H9 (cell line): ENCODE data around the gene SLC16A11. TPM values are rescaled to one million over a fixed set of nuclear protein-coding genes. Genes with fewer than 3 reads are reported as not detected.

Experiments
- total RNA-seq: library from RNA; stranded (reverse); gene quantifications from 2 replicates; pipeline ENCODE4 v1.2.1, GENCODE V29; 2021

The SLC16A11 gene
- total RNA-seq, 1 experiment from 2014 or later = 0.13 TPM

Other genes with a start within 250 kb of the SLC16A11 start
- gene TEKT1, start 212.4 kb downstream of the SLC16A11 start, total RNA-seq = not detected in 2 replicates
- gene ALOX12, start 48.0 kb downstream of the SLC16A11 start, total RNA-seq = 0.81 and 1.9 TPM in 2 replicates
- 161 and 167 TPM in 2 replicates for gene RNASEK, start 31.5 kb downstream of the SLC16A11 start, total RNA-seq
- 3.3 and 4.9 TPM in 2 replicates for gene BCL6B, start 21.0 kb downstream of the SLC16A11 start, total RNA-seq
- 6.1 and 6.8 TPM in 2 replicates for gene SLC16A13, start 8.1 kb downstream of the SLC16A11 start, total RNA-seq
- gene CLEC10A, start 36.2 kb upstream of the SLC16A11 start, total RNA-seq = not detected in 2 replicates
- gene ASGR2, start 70.7 kb upstream of the SLC16A11 start, total RNA-seq = not detected in 2 replicates
- gene ASGR1, start 135.3 kb upstream of the SLC16A11 start, total RNA-seq = 5.2 and 5.9 TPM in 2 replicates
- gene DLG4, start 175.7 kb upstream of the SLC16A11 start, total RNA-seq = 38.2 and 38.3 TPM in 2 replicates
- gene ACADVL, start 175.8 kb upstream of the SLC16A11 start, total RNA-seq = 272 and 283 TPM in 2 replicates
- gene DVL2, start 190.4 kb upstream of the SLC16A11 start, total RNA-seq = 82.9 and 84.1 TPM in 2 replicates
- gene PHF23, start 195.4 kb upstream of the SLC16A11 start, total RNA-seq = 105 and 110 TPM in 2 replicates
- gene GABARAP, start 198.4 kb upstream of the SLC16A11 start, total RNA-seq = 261 and 266 TPM in 2 replicates
- 134 and 141 TPM in 2 replicates for gene CTDNEP1, start 207.6 kb upstream of the SLC16A11 start, total RNA-seq
- gene ELP5, start 208.1 kb upstream of the SLC16A11 start, total RNA-seq = 46.5 and 49.6 TPM in 2 replicates
- gene CLDN7, start 218.4 kb upstream of the SLC16A11 start, total RNA-seq = 174 and 177 TPM in 2 replicates
- gene SLC2A4, start 237.6 kb upstream of the SLC16A11 start, total RNA-seq = 4.4 and 4.7 TPM in 2 replicates